Heart right ventricle (tissue), 16 donors: ENCODE results near the gene BCAN. TPM values are rescaled to one million over a fixed set of nuclear protein-coding genes. Genes with fewer than 3 reads are reported as not detected.

Experiments
- ATAC-seq, 8 donors: fragments of 200-7000 bp; cut with Tn5 transposase; one replicate each; pipeline ENCODE4 v1.9.1; 2020; ENCODE audit warnings: mild to moderate bottlenecking in 8 of 8, moderate library complexity in 8 of 8, moderate number of reproducible peaks in 1 of 8
- DNase-seq, 2 donors: peaks; one replicate each; pipeline ENCODE4 v3.0.0-alpha.2; 2020
- H3K27ac ChIP-seq, 10 donors: fragments of 200-600 bp; sonication (generic) in 2 of 10; one replicate each; pipeline versions ENCODE4 v1.5.0 to v1.8.0; 2020 to 2022; ENCODE audit warnings: mild to moderate bottlenecking in 3 of 10
- H3K27me3 ChIP-seq, 7 donors: fragments of 200-600 bp; one replicate each; pipeline ENCODE4 v1.8.0; 2021 to 2022; ENCODE audit warnings: mild to moderate bottlenecking in 2 of 7
- H3K36me3 ChIP-seq, 9 donors: fragments of 200-600 bp; sonication (generic) in 1 of 9; one replicate each; pipeline versions ENCODE4 v1.5.0 to v1.8.0; 2020 to 2022; ENCODE audit warnings: mild to moderate bottlenecking in 2 of 9
- H3K4me1 ChIP-seq, 9 donors: fragments of 200-600 bp; sonication (generic) in 1 of 9; one replicate each; pipeline versions ENCODE4 v1.5.0 to v1.8.0; 2020 to 2022; ENCODE audit warnings: mild to moderate bottlenecking in 4 of 9
- H3K4me3 ChIP-seq, 10 donors: fragments of 200-600 bp; sonication (generic) in 2 of 10; one replicate each; pipeline versions ENCODE4 v1.5.0 to v1.8.0; 2020 to 2022; ENCODE audit warnings: mild to moderate bottlenecking in 7 of 10, moderate library complexity in 2 of 10
- H3K9me3 ChIP-seq, 11 donors: fragments of 200-600 bp in 10 of 11; sonication (generic) in 2 of 11; one replicate each; pipeline versions ENCODE4 v1.5.0 to v1.8.0; 2013 to 2022; ENCODE audit warnings: mild to moderate bottlenecking in 2 of 11, control low read depth in 1 of 11, moderate library complexity in 1 of 11
- CTCF ChIP-seq, 9 donors: fragments of 200-600 bp; sonication (generic) in 2 of 9; IDR thresholded peaks; one replicate each; pipeline versions ENCODE4 v1.5.0 to v1.8.0; 2021 to 2022; ENCODE audit warnings: antibody characterized with exemption in 9 of 9, mild to moderate bottlenecking in 5 of 9, moderate library complexity in 1 of 9
- whole genome bisulfite sequencing, 2 donors: extraction: QIAGEN DNeasy Blood & Tissue Kit; methylation state at CpG; one replicate each; pipeline ENCODE4 v1.1.7; 2013; ENCODE audit warnings: inconsistent platforms in 1 of 2; 5-methylcytosine and 5-hydroxymethylcytosine counted together
- intact Hi-C, 10 donors: fragments of 100-400 bp; cut with DNase I; formaldehyde crosslinking; loops; one replicate each; pipeline versions ENCODE4 v1.11.1 to v1.14.2; 2022
- polyA plus RNA-seq, 2 donors: library from polyadenylated mRNA; stranded (reverse); fragments of 200-250 nt; gene quantifications; one replicate each; pipeline ENCODE4 v1.2.3, GENCODE V29; 2013
- total RNA-seq, 10 donors: library from RNA; stranded (reverse); fragmentation: NEBNext Ultra II Directional in 3 of 10; extraction: Animal tissue kit (Norgen Biotek cat#: 25700) in 3 of 10; gene quantifications; one replicate each; pipeline versions ENCODE4 v1.2.1 to v1.2.4, GENCODE V29; 2021 to 2023
- donor health status: Arrhythmogenic right ventricular cardiomyopathy.
- donor health status: ischemic (EF 13 %, LVEDD 7.1; RV severe dilation, severe dysfunction).
- donor health status: healthy with polysubstance abuse.
- donor health status: DM: no; HTN: yes; CAD: no.
- donor health status: DM: no; HTN: no; CAD: no.
- donor health status: ischemic (EF 25% LVEDD 6.9; RV normal size, moderate dysfunction).
- donor health status: ischemic (EF 25% LVEDD 5.7; RV mildly dilated, moderate dysfunction).
- donor health status: healthy.
- donor health status: DM: yes; HTN: yes; CAD: no.
- donor health status: Ischemic cardiomyopathy.
- donor health status: ischemic (EF 35%, LVEDD 5.7; RV mildly dilated, moderate dysfunction).
- donor health status: nonischemic (EF 11% LVEDD 7.7; RV severe dilation, severe dysfunction).
- donor health status: DM: yes; HTN: yes; CAD: no.
- donor health status: PGD.
- donor health status: ischemic (EF 29% LVEDD 5.4; RV normal size, mild dysfunction).
- donor health status: nonischemic (EF 23%, LVEDD 6.1; RV moderate dilation, normal function).

Gene BCAN
- total and polyA plus RNA-seq, 12 donors: 0.14 to 0.52 (median 0.24) TPM; not detected in 4

- peaks cover 0 to 10% (median 6%) of the 10 kb centered on the region in 9 donors for H3K4me1 ChIP-seq
- ATAC-seq: no peak
- no peak overlapping the region for H3K27ac ChIP-seq
- H3K4me3 ChIP-seq: no peak overlapping the region
- no peaks in the 10 kb centered on the region for H3K9me3 ChIP-seq
- 65 to 79% methylated on average over 5 of the region's 5 CpGs for WGBS, 2 donors
- H3K36me3 ChIP-seq: no peaks in the 10 kb centered on the region
- DNase-seq: no peak
- intact Hi-C loops: loop anchor here in 2 of 10 donors (10.0 kb wide), 2 partner anchors 182 to 242 kb away; partner anchors contain the start of genes LRRC71 (in 1 of the 2) and NTRK1 (in 1 of the 2)
- no peak for TF ChIP-seq CTCF (IDR thresholded peaks at IDR 0.05)
- H3K27me3 ChIP-seq: peaks cover 0 to 67% (median 7%) of the 10 kb centered on the region in 7 donors
Measured at GRCh38 chr1:156682166-156682890, 40.4 kb downstream of the BCAN start.

GRCh38 chr1:156684227-156684782 lies 42.4 kb downstream of the BCAN start:
- ATAC-seq (no peak), DNase-seq (no peak)
- peaks cover 0 to 66% (median 12%) of the 10 kb centered on the region in 7 donors for H3K27me3 ChIP-seq
- no peak for TF ChIP-seq CTCF (IDR thresholded peaks at IDR 0.05)
- H3K36me3 ChIP-seq: no peaks in the 10 kb centered on the region
- no peak overlapping the region for H3K4me3 ChIP-seq
- H3K27ac ChIP-seq: no peak overlapping the region
- 79 to 81% methylated on average over 5 of the region's 5 CpGs for WGBS, 2 donors
- H3K9me3 ChIP-seq: no peaks in the 10 kb centered on the region
- intact Hi-C loops: loop anchor here in 2 of 10 donors (10.0 kb wide), 2 partner anchors 180 to 240 kb away; partner anchors contain the start of genes LRRC71 (in 1 of the 2) and NTRK1 (in 1 of the 2)
- H3K4me1 ChIP-seq: peaks cover 0 to 5% (median 2%) of the 10 kb centered on the region in 9 donors

- intact Hi-C loops: loop anchor here in 8 of 10 donors (1.0 to 10.0 kb wide), 7 partner anchors 36 to 236 kb away; partner anchors contain the start of genes LRRC71 (in 1 of the 8) and NTRK1 (in 1 of the 8)
- Histone ChIP-seq H3K27ac (no peak overlapping the region), H3K36me3 (no peaks in the 10 kb centered on the region), H3K9me3 (no peaks in the 10 kb centered on the region), H3K4me3 (peak overlapping the region in 4 of 10 donors; percentile 1 to 36 (median 17)), H3K4me1 (peaks cover 0 to 26% (median 17%) of the 10 kb centered on the region in 9 donors), H3K27me3 (peaks cover 0 to 90% (median 52%) of the 10 kb centered on the region in 7 donors)
- DNase-seq (peak; percentile 71 to 74), ATAC-seq (peak; percentile 82 to 94 (median 91))
- TF ChIP-seq CTCF (IDR thresholded peaks at IDR 0.05): peak; percentile 87 to 96 (median 93)
- 0 to 1% methylated on average over 23 of the region's 23 CpGs for WGBS, 2 donors
Measured at GRCh38 chr1:156689035-156689952, 47.4 kb downstream of the BCAN start.
